NCI-H82 treated with DMSO at 0.1 percent for 48 hours (cell line): ENCODE measurements around the gene NPDC1.

Experiments used
- DNase-seq: peaks from one replicate; lab custom pipeline; 2025; ENCODE audit not compliant: unreplicated experiment; lab: John Stamatoyannopoulos, UW

The NPDC1 gene

DNA sequence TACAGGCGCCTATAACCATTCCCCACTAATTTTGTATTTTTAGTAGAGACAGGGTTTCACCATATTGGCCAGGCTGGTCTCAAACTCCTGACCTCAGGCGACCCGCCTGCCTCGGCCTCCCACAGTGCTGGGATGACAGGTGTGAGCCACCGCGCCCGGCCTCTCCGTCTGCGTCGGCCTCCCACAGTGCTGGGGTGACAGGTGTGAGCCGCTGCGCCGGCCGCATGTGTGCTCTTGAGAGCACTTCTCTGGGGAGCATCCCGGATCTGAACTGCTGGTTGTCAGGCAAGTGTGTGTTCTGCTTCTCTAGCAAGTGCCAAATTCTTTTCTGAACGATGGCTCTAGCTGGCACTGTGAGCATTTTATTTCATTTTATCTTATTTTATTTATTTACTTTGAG is 11.6 kb upstream of the NPDC1 start:
- no peak for DNase-seq

DNA sequence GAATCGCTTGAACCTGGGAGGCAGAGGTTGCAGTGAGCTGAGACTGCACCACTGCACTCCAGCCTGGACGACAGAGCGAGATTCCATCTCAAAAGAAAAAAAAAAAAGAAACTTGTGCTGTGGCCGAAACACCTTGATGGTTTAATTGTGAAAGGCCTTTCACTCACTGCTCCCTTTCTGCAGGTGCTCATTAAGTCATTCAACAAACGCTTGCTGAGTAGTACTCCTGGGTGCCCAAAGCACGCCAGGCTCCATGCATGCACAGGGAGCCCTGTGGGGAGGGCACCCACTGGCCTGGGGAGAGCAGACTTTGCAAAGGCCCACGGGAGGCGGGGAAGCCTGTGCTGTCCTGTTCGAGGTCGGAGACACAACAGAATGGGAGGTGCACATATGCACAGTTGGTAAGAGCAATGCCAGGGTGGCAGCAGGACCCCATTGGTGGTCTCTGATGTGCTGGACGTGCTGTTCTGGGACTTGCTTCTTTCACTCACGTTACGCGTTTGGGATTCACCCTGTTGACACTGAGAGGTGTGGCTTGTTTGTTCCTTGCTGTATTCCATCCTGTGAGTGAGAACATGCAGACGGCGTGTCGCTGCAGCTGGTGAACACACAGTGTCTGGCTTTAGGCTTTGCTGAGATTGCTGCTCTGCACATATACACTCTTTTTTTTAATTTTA is 10.9 kb upstream of the NPDC1 start:
- no peak for DNase-seq

DNA sequence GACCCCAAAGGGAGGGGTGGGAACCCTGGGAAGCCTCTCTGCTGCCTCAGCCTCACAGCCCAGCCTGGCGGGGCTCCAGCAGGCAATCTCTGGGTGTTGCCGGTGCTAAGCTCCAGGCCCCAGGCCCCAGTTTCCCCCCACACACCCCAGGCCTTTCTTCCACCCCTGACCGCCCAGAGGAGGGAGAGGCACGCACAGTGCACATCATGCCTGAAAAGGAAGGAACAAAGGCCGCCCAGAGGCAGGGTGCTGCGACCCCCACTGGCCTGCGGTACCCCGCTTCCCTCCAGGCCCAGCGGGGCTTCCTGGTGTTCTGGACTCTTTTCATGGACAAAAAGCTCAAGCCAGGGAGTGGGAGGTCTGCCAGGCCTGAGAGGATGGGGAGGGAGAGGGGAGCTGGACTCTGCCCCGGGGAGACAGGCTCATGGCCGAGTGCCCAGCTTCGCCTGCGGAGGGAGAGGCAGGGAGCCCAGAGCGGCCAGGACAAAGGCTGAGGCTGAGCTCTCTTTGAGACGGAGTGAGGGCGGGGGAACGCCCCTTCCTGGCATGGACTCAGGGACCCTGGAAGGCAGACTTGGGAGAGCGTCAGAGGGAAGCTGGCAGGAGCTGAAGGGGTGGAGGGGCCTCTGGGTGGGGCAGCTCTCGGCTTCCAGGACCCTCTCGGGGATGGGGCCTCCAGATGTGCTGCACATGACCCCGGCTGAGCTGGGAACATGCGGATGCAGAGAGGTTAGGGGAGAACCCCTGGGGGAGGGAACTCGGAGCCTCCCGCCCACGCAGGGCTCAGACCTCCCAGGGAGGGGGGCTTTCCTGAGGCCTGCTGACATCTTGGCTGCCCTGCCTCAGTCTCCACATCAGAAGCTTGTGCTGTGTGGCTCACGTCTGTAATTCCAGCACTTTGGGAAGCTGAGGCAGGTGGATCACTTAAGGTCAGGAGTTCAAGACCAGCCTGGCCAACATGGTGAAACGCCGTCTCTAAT is 9.7 kb upstream of the NPDC1 start:
- no peak for DNase-seq

DNA sequence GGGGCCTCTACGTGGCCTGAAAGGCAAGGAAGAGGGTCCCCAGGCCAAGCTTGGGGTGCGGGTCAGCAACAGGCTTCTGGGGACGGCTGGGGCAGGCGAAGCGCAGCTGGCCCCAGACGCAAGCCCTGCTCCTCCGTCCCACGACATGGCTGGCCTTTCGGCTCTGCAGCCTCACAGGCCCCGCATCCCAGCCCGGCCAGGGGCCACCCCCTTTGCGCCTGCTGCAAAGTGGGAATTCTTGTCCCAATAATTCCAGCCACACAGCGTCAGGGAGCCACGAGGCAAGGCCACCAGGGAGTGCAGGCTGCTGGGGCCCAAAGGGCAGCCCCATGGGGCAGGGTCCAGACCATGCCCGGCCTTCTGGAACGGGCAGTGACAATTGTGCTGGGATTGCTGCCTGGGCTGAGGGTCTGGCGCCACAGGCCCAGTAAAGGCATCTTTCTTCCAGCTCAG is 9.0 kb upstream of the NPDC1 start:
- no peak for DNase-seq

- DNase-seq: no peak
Measured at GRCh38 chr9:137053944-137054931, 8.3 kb upstream of the NPDC1 start, which contains the start of gene ENTPD2. Gene ENTPD2 (minus strand): TSS chr9:137054061. CDS start chr9:137053997, 64 bp downstream.

DNA sequence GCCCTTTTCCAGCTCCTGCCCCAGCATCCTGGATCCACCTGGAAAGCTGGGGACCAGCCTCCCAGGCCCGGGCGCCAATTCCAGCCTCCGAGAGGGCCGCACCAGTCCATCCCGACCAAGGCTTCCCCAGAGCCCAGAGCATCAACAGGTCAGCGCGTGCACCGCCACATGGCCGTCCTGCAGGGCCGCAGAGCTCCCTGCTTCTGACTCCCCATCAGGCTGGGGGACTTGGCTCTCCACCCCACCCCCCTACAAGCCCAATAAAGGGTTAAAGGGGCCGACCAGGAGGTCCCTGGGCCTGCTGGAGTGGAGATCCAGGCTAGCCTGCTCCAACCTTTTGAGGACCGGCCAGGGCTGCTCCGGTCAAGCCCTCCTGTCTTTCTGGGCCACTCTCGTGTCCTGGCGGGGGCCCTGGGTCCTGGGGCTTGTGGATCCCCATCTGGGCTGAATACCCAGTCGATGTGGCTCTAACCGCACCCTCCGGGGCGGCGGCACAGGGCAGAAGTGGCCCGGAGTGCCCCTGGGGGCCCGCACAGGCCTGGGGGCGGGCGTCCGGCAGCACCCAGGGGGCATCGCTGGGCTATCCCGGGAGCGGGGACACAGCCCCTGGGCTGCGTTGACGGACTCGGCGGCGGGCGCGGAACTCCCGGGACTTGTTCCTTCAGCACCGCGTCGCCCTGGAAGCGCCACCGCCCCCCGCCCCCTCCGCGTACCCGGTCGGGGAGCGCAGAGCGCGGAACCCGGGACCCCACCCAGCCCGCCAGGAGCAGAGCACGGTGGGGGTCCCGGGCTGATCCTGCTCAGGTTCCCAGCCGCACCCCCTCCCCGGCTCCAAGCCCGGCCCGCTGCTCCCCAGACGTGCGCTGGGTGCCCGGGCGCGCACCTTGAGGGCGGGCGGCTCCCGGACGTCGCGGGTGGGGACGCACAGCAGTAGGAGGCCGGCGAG is 7.3 kb upstream of the NPDC1 start:
- no peak for DNase-seq

DNA sequence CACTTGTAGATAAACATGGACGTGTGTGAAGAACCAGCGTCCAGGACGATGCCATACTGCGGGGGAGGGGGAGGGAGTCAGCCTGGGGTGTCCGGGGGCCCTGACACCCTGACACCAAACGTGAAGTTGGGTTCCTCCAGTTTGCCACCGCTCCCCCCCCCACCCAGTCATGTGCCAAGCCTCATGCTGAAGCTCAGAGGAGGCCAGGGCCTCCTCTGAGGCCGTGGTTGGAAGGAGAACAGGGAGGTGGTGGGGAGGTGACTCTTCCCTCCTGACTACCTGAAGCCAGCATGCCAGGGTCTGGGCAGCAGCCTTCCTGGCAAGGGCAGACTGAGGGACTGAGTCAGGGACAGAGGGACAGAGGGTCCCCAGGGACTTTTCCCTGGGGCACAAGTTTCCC is 6.3 kb upstream of the NPDC1 start:
- no peak for DNase-seq

DNA sequence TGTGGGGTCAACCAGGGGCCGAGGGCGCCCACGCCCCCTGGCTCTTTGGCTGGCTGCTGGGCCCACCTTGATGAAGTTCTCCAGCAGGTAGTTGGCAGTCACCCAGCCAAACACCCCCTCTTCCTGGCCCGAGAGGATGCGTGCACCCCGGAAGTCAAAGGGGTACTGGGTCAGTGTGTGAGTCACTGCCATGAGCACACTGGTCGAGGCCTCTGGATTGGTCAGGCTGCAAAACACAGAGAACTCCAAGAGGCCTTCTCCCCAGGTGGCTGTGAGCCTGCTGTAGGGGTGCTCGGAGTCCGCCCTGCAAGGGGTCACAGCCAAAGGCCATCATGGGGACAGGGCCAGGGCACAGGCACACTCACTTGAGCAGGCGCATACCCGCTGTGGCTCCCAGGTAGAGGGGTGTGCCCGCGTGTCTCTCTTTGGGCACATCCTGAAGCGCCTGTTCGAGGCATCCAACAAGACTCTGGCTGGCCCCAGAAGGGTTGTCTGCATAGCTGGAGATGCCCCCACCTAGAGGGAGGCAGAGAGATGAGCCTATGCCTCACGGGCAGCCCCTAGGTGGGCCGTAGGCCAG is 5.3 kb upstream of the NPDC1 start:
- no peak for DNase-seq

GRCh38 chr9:137050570-137050969 is 4.6 kb upstream of the NPDC1 start:
- no peak for DNase-seq

DNA sequence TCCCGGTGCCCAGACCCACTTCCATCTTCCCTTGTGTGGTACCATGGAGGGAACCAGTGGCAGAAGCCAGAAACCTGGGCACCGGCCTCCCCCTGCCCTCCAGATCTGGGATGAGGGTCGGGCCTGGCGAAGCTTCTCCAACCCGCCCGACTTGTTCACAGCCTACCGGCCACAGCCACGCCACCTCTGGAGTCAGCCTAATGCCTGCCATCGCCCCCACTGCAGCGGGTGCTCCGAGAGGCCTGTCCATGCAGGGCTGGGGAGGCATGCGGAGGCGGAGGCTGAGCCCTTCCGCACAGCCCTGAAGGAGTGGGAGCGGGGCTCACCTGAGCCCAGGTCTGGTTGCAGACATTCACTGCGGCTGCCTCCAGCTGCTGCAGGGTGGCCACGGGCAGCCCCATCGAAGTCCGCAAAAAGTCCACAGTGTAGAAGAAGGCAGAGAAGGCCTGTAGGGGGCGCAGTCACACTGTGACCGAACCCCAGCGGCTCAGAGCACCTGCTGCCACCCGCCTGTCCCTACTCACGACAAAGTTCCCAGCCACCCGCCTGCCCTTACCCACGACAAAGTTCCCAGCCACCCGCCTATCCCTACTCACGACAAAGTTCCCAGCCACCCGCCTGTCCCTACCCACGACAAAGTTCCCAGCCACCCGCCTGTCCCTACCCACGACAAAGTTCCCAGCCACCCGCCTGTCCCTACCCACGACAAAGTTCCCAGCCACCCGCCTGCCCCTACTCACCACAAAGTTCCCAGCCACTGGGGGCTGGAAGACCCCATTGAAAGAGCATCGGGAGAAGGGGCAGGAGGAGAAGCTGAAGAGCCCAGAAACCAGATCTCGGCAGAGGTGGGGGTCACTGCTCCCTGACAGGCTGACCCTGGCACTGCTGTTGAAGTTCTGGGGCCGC is 3.8 kb upstream of the NPDC1 start:
- DNase-seq: peak; percentile 25

GRCh38 chr9:137048655-137049543 is 2.9 kb upstream of the NPDC1 start:
- peak; percentile 12 for DNase-seq

GRCh38 chr9:137045294-137046087 is 486 bp downstream of the NPDC1 start:
- no peak for DNase-seq

- no peak for DNase-seq
Measured at GRCh38 chr9:137044502-137045177, 1.3 kb downstream of the NPDC1 start.

- DNase-seq: no peak
Measured at GRCh38 chr9:137044037-137044436, 1.9 kb downstream of the NPDC1 start.

DNA sequence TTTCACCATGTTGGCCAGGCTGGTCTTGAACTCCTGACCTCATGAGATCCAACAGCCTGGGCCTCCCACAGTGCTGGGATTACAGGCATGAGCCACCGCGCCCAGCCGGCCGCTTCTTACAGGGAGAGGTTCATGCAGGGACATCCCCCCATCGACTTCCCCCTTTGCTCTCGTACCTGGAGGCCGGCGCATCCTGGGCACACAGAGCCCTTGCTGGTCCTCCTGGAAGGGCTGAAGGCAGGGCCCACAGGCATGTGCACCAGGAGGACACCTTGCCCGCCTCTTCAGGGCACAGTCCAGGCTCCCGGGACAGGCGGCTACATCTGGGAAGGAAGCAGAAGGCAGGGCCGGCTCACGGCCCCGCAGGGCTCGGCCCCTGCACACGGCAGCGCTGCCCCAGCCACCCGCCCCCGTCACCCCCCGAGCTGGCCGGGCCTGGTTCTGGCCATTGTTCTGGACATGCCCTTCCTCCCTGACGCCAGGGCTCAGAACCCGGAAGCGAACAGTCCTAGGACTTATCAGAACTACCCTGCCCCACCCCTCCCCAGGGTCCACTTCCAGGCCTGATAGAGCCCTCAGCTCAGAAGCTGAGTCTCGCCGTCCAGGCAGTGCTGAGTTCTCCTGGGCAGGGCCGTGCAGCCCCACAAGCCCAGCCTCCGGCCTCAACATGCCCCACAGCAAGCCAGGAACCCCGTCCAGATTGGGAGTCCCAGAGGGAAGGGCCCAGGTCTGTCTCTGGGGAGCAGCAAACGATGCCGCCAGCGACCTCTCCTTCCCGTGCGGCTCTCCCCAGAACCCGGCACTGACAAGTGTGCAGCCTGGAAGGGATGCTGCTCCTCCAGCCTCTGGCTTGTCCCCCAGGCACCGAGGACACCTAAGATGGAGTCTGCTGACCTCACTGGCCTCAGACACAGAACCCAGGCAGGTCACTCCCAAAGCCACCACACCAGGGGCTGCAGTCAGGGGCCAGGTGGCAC is 2.9 kb downstream of the NPDC1 start:
- no peak for DNase-seq
